Thyroid gland (tissue), 4 donors: ENCODE results near the gene ZBTB44.

Source experiments
- POLR2A ChIP-seq, 2 donors: fragments of 450-650 bp; IDR thresholded peaks; one replicate each; pipeline ENCODE4 v1.6.1; 2017; ENCODE audit warnings: antibody characterized with exemption in 2 of 2, mild to moderate bottlenecking in 2 of 2, moderate library complexity in 1 of 2
- TF ChIP-seq, protein P1 (sequence below), 6 experiments: fragments of 200-600 bp in 3 of 6; fragments of 450-650 bp in 3 of 6; sonication (generic) in 3 of 6; IDR thresholded peaks; one replicate each; pipeline ENCODE4 v1.5.1; 2016 to 2019; ENCODE audit warnings: antibody characterized with exemption in 6 of 6, mild to moderate bottlenecking in 2 of 6, inconsistent platforms in 1 of 6, moderate library complexity in 1 of 6

GRCh38 chr11:130179396-130180306 lies 135.1 kb downstream of the ZBTB44 start:
- TF ChIP-seq, protein P1, sequence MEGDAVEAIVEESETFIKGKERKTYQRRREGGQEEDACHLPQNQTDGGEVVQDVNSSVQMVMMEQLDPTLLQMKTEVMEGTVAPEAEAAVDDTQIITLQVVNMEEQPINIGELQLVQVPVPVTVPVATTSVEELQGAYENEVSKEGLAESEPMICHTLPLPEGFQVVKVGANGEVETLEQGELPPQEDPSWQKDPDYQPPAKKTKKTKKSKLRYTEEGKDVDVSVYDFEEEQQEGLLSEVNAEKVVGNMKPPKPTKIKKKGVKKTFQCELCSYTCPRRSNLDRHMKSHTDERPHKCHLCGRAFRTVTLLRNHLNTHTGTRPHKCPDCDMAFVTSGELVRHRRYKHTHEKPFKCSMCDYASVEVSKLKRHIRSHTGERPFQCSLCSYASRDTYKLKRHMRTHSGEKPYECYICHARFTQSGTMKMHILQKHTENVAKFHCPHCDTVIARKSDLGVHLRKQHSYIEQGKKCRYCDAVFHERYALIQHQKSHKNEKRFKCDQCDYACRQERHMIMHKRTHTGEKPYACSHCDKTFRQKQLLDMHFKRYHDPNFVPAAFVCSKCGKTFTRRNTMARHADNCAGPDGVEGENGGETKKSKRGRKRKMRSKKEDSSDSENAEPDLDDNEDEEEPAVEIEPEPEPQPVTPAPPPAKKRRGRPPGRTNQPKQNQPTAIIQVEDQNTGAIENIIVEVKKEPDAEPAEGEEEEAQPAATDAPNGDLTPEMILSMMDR (IDR thresholded peaks at IDR 0.05): no peak
- TF ChIP-seq POLR2A (IDR thresholded peaks at IDR 0.05): peak in 1 of 2 donors; percentile 33
